ENCODE data around the gene TBCA. TPM values are rescaled to one million over a fixed set of nuclear protein-coding genes. Genes with fewer than 3 reads are reported as not detected.

The TBCA gene
- total and polyA plus RNA-seq, 2 of the 13 experiments (the other 11 are each of a cell fraction or from before 2014, with no cell fraction given) = 93.8 to 309 TPM

DNA sequence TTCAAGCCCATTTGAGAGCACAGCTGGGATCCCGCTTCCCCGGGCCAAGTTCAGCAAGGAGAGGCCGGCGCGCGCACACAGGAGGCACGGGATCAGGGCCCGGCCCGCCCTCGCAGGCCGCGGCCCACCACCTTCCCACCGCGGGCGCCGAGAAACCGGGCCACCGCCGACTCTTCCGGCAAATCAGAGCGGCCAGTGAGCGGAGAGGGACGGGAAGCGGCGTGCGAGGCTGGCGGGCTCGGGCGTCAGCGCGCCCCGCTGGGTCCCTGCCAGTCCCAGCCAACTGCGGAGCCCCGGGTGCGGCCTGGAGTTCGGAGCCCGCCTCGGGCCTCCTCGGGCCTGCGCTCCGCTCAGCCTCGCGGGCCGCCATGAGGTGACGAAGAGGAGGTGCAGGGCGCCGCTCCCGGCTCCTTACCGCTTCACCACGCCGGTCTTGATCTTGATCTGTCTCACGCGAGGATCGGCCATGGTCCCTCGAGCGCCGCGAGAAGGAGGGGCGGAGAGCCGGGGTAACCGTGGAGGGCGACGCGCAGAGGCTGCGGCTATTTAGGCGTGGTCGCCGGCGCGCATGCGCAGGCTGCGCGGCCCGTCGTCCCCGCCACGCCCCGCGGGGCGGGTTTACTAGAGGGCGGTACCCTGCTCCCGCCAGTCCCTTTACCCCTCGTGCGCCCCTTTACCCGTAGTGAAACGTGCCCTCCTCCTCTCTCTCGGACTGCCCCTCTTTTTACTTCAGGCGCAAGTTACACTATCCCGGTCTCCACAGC lies at the start of gene TBCA (continued):
- TF ChIP-seq NR3C1 (CRISPR knock-in tag; IDR thresholded peaks at IDR 0.05) (no peak), ZNF768 (CRISPR knock-in tag; IDR thresholded peaks at IDR 0.05) (peak; percentile 77; the same call in 1 of the 2 replicates), PPARG (CRISPR knock-in tag; conservative IDR thresholded peaks at IDR 0.05) (no peak), SP1 (IDR thresholded peaks at IDR 0.05) (no peak), SP1 (CRISPR knock-in tag; IDR thresholded peaks at IDR 0.05) (peak; percentile 36; the same call in 1 of the 2 replicates), ZUFSP (CRISPR knock-in tag; IDR thresholded peaks at IDR 0.05; ENCODE audit: borderline replicate concordance) (no peak), HOXA5 (CRISPR knock-in tag; IDR thresholded peaks at IDR 0.05) (peak; percentile 66), HINFP (CRISPR knock-in tag; IDR thresholded peaks at IDR 0.05; ENCODE audit: low read depth) (no peak), THYN1 (CRISPR knock-in tag; IDR thresholded peaks at IDR 0.05; ENCODE audit: borderline replicate concordance, low read depth) (no peak), ELF3 (CRISPR knock-in tag; IDR thresholded peaks at IDR 0.05) (peak; percentile 19; the same call in 1 of the 2 replicates), HNRNPLL (IDR thresholded peaks at IDR 0.05; ENCODE audit: low read depth, low read length, poor library complexity, severe bottlenecking) (peak; percentile 82), ZNF607 (CRISPR knock-in tag; IDR thresholded peaks at IDR 0.05; ENCODE audit: borderline replicate concordance) (peak; percentile 73), POGZ (CRISPR knock-in tag; IDR thresholded peaks at IDR 0.05) (peak; percentile 50), CBX5 (CRISPR knock-in tag; IDR thresholded peaks at IDR 0.05; ENCODE audit: borderline replicate concordance) (no peak), TBX3 (IDR thresholded peaks at IDR 0.05; ENCODE audit: borderline replicate concordance) (no peak), ZNF577 (CRISPR knock-in tag; IDR thresholded peaks at IDR 0.05; ENCODE audit: borderline replicate concordance, low read depth) (0 out of 2 replicates have a peak, but pooled peaks have one; percentile 54), MLLT10 (CRISPR knock-in tag; IDR thresholded peaks at IDR 0.05) (no peak)
- TF ChIP-seq, protein P1, sequence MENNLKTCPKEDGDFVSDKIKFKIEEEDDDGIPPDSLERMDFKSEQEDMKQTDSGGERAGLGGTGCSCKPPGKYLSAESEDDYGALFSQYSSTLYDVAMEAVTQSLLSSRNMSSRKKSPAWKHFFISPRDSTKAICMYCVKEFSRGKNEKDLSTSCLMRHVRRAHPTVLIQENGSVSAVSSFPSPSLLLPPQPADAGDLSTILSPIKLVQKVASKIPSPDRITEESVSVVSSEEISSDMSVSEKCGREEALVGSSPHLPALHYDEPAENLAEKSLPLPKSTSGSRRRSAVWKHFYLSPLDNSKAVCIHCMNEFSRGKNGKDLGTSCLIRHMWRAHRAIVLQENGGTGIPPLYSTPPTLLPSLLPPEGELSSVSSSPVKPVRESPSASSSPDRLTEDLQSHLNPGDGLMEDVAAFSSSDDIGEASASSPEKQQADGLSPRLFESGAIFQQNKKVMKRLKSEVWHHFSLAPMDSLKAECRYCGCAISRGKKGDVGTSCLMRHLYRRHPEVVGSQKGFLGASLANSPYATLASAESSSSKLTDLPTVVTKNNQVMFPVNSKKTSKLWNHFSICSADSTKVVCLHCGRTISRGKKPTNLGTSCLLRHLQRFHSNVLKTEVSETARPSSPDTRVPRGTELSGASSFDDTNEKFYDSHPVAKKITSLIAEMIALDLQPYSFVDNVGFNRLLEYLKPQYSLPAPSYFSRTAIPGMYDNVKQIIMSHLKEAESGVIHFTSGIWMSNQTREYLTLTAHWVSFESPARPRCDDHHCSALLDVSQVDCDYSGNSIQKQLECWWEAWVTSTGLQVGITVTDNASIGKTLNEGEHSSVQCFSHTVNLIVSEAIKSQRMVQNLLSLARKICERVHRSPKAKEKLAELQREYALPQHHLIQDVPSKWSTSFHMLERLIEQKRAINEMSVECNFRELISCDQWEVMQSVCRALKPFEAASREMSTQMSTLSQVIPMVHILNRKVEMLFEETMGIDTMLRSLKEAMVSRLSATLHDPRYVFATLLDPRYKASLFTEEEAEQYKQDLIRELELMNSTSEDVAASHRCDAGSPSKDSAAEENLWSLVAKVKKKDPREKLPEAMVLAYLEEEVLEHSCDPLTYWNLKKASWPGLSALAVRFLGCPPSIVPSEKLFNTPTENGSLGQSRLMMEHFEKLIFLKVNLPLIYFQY (CRISPR knock-in tag; IDR thresholded peaks at IDR 0.05; ENCODE audit: borderline replicate concordance) = 0 out of 2 replicates have a peak, but pooled peaks have one; percentile 72
- TF ChIP-seq, protein P2, sequence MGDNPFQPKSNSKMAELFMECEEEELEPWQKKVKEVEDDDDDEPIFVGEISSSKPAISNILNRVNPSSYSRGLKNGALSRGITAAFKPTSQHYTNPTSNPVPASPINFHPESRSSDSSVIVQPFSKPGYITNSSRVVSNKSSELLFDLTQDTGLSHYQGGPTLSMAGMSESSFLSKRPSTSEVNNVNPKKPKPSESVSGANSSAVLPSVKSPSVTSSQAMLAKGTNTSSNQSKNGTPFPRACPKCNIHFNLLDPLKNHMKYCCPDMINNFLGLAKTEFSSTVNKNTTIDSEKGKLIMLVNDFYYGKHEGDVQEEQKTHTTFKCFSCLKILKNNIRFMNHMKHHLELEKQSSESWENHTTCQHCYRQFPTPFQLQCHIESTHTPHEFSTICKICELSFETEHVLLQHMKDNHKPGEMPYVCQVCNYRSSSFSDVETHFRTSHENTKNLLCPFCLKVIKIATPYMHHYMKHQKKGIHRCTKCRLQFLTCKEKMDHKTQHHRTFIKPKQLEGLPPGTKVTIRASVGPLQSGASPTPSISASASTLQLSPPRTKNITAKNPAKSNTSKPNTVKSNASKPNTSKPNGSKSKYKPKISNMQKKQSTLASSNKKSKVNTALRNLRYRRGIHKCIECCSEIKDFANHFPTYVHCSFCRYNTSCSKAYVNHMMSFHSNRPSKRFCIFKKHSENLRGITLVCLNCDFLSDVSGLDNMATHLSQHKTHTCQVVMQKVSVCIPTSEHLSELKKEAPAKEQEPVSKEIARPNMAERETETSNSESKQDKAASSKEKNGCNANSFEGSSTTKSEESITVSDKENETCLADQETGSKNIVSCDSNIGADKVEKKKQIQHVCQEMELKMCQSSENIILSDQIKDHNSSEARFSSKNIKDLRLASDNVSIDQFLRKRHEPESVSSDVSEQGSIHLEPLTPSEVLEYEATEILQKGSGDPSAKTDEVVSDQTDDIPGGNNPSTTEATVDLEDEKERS (CRISPR knock-in tag; IDR thresholded peaks at IDR 0.05) = no peak

Measured in HepG2 (cell line).